ENCODE results near the gene AKAIN1.

The AKAIN1 gene

GRCh38 chr18:5197032-5197434 lies at the start of gene AKAIN1:
Gene AKAIN1, minus strand, starts transcription at chr18:5197257. Its CDS starts 204 bp downstream, at chr18:5197053.
- peak; percentile 4 for DNase-seq (ENCODE audit: low spot score)

GRCh38 chr18:5244941-5245340 lies 47.9 kb upstream of the AKAIN1 start:
- DNase-seq (ENCODE audit: low spot score), result no peak

GRCh38 chr18:5239447-5239846 lies 42.4 kb upstream of the AKAIN1 start:
- DNase-seq (ENCODE audit: low spot score), result no peak

GRCh38 chr18:5238371-5238976 lies 41.4 kb upstream of the AKAIN1 start:
- no peak for DNase-seq (ENCODE audit: low spot score)

- peak; percentile 6 for DNase-seq (ENCODE audit: low spot score)
Measured at GRCh38 chr18:5237723-5238370, 40.8 kb upstream of the AKAIN1 start.

GRCh38 chr18:5237083-5237722 lies 40.1 kb upstream of the AKAIN1 start:
- no peak for DNase-seq (ENCODE audit: low spot score)

GRCh38 chr18:5214583-5215351 lies 17.7 kb upstream of the AKAIN1 start:
- DNase-seq (ENCODE audit: low spot score), result no peak

GRCh38 chr18:5207471-5208150 lies 10.6 kb upstream of the AKAIN1 start:
- no peak for DNase-seq (ENCODE audit: low spot score)

- no peak for DNase-seq (ENCODE audit: low spot score)
Measured at GRCh38 chr18:5198311-5198710, 1.3 kb upstream of the AKAIN1 start.

GRCh38 chr18:5197461-5197860 lies 404 bp upstream of the AKAIN1 start:
- DNase-seq (ENCODE audit: low spot score), result no peak

GRCh38 chr18:5196253-5197031 lies 615 bp downstream of the AKAIN1 start:
- no peak for DNase-seq (ENCODE audit: low spot score)

- DNase-seq (ENCODE audit: low spot score), result no peak
Measured at GRCh38 chr18:5195656-5196055, 1.4 kb downstream of the AKAIN1 start.

- DNase-seq (ENCODE audit: low spot score), result no peak
Measured at GRCh38 chr18:5180254-5180653, 16.8 kb downstream of the AKAIN1 start.

- DNase-seq (ENCODE audit: low spot score), result no peak
Measured at GRCh38 chr18:5178519-5178918, 18.5 kb downstream of the AKAIN1 start.

GRCh38 chr18:5175378-5175777 lies 21.7 kb downstream of the AKAIN1 start:
- DNase-seq (ENCODE audit: low spot score), result no peak

GRCh38 chr18:5173646-5174045 lies 23.4 kb downstream of the AKAIN1 start:
- no peak for DNase-seq (ENCODE audit: low spot score)

- DNase-seq (ENCODE audit: low spot score), result no peak
Measured at GRCh38 chr18:5173236-5173635, 23.8 kb downstream of the AKAIN1 start.

- DNase-seq (ENCODE audit: low spot score), result no peak
Measured at GRCh38 chr18:5167831-5168230, 29.2 kb downstream of the AKAIN1 start.

- no peak for DNase-seq (ENCODE audit: low spot score)
Measured at GRCh38 chr18:5166606-5167280, 30.3 kb downstream of the AKAIN1 start.

GRCh38 chr18:5164903-5165302 lies 32.2 kb downstream of the AKAIN1 start:
- no peak for DNase-seq (ENCODE audit: low spot score)

- no peak for DNase-seq (ENCODE audit: low spot score)
Measured at GRCh38 chr18:5162111-5162510, 34.9 kb downstream of the AKAIN1 start.

Measured in COLO829 (cell line).